GM18907 (cell line): ENCODE data around the gene EPB41L1.

Source experiments
- ATAC-seq: cut with Tn5 transposase; IDR thresholded peaks from one replicate; pipeline ENCODE4 v1.9.1; 2021; ENCODE audit warnings: mild to moderate bottlenecking, moderate library complexity; ENCODE audit not compliant: unreplicated experiment

Gene EPB41L1

GRCh38 chr20:36255445-36255844 is 100.9 kb downstream of the EPB41L1 start:
- no peak for ATAC-seq

- ATAC-seq, result no peak
Observed at GRCh38 chr20:36259177-36260061, 104.9 kb downstream of the EPB41L1 start.

DNA sequence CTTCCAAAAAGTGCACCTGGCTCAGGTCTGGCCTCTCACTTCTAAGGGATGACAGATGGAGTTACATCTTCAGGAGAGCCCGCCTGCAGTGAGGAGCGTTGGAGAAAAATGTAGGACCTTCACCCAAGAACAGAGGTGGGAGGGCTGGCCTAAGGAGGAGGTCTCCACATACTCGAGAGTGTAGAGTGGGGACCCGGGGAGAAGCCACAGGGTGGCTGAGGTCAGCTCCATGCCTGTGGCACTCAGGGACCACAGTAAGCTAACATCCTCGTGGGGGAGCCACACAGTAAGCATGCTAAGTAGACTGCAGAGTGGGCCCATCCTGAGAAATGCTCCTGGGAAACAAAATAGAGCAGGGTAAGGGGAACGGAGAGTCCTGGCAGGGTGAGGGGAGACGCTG is 105.8 kb downstream of the EPB41L1 start:
- ATAC-seq, result no peak

DNA sequence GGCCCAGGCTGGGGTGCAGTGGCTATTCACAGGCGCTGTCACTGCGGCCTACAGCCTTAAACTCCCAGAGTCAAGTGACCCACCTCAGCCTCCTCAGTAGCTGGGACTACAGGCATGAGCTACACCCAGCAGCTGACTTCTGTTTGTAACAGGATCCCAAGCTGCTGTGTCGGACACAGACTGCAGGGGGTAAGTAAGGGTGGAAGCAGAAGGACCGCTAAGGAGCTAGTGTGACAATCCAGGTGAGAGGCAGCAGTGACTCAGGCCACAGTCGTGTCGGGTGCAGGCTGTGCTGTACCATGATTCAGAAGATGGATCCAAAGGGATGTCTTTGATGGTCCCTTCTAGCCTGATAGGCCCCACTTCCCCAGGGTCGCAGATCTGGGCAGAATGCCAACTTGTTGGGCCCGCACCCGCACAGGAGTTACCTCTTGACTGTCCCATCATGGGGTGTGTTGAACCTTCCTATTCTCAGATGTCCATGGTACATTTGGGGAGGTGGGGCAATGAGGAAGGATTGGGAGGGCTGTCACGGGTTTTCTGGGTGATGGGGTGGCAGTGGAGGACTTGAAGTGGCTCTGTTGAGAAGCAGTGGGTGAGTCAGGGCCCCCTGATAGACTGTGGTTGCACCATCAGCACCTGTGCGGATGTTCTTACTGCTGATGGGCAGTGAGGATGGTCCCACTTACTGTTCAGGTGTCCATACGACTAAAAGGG is 107.0 kb downstream of the EPB41L1 start:
- ATAC-seq, result no peak

DNA sequence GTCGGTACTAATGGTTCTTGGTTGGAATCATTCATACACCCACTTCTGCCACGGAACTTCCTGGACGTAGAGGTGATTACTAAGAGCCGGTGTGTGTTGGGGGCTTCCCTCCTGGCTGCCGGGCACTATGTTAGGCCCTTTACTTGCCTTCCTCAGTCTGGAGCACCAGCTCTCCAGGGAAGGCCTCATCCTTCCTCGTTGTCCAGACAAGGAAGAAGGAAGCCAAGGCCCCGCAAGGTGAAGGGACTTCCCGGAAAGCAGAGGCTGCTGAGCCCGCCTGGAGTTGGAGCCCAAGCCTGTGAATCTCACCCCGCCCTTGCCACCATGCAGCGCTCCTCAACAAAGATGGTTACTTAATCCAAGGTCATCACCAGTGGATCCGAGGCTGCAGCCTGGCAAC is 107.9 kb downstream of the EPB41L1 start:
- ATAC-seq, result no peak

DNA sequence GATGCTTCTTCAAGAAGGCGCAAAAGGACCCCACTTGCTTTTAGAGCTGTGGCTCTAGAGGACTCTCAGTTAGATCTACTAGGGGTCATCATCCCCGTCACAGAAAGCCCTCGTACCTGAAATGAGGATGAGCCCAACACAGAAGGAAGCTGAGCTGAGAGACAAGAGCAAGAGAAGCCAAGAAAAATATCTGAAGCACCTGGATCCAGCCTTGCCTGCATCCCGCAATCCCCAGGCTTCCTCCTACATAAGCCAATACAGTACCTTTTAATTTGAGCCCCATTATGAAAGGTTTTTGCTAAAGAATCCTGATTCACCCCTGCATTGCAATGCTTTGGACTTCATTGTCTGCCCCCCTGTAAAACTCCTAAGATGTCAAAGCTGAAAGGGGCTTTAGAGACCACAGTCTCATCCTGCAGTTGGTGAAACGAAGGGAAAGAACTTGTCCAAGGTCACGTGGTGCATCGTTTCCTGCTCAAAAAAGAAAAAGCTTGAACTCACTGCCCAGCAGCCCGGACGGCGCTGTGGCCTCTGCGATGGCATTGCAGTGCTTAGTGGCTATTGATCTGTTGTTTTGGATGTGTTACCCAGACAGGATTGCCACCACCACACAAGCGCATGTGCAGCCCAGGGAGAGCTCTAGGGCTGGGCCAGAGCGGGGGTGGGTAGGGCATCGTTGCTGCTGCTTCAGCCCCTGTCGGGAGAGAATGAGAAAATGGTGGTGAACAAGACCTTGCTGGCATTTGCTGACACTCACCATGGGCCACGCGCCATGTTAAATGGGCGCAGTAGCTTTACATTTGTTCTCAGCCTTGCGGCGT is 110.1 kb downstream of the EPB41L1 start:
- ATAC-seq, result no peak

DNA sequence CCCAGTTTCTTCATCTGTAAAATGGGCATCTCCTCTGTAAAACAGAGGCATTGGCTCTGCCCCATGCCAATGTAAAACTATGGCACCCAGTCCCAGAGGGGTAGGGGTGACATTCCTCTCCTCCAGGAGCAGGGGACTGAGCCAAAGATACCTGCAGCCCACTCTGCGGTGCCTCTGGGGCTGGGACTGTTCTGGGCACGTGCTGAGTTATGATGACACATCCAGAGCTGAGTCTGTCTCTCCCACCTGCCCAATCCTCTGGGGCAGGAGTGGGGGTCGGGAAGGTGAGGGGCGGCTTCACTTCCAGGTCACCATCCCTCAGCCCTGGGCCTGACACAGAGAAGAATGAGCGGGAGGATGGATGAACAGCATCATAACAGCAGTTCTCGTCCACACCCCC is 111.6 kb downstream of the EPB41L1 start:
- ATAC-seq, result no peak

DNA sequence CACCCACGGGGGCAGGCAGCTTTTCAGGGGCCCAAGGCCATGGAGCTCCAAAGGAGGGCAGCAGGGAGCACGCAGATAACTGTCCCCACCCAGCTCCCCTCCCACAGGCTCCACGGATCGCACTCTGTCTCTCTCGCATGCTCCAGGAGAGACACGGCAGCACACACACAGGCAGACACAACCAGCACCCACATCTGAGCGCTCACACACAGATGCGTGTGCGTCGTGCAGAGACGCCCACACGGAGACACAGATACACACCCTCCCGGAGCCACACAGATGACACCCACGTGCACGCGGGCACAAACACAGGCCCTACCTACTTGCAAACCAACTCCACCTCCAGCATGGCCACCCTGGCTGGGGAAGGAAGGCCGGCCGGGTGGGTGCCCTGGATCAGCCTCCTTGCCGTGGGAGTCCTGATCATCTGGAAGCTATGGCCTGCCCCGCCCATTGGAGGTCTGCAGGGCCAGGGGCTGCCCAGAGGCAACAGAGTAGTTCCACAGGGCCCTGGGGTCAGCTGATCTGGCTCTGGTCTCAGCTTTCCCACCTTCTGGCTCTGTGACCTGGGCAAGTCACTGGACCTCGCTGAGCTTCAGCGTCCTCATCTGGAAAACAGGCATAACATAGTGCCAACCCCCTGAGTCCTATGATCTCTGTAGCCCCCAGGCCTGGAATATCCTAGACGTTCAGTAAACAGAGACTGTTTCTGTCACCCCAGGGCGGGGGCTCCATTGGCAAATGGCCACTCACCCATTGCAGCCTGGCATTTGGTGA is 113.3 kb downstream of the EPB41L1 start:
- no peak for ATAC-seq

DNA sequence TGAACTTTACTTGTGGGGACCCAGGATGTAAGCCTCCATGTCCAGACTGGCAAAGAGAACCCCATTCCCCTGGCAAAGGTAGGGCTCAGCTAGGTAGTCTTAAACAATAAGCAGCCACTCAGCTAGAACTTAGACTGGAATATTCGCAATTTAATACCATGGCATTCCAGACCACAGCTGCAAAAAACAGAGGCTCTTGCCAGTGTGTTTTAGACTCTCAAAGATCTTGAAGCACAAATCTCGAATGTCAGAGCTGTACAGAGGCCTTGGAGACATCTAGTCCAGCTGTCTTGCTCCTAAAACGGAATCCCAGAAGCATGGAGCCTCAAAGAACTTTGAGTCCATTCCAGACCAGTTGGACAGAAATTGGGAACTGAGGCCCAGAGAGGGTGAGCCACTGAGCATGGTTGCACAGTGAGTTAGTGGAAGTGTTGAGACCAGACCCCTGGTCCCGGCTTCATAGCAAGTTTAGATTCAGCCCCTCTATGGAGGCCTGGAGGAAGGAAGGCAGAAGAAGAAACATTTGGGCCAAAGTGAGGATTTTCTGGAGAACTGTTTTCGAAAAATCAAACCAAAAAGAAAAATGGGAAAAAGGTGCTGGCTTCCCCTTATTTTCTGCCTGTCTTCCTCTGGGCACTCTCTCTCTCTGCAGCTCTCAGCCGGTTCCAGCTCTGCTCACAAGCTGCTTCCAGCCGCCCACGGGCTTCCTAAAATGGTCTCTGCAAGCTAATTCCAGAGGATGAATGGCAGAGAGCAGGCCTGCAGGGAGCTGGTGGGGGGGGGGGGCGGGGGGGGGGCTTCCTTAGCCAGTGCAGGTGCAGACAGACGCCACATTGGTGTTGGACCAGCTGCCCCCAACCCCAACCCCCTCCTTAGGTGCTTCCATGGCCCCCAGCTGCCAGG is 114.2 kb downstream of the EPB41L1 start:
- ATAC-seq, result no peak

DNA sequence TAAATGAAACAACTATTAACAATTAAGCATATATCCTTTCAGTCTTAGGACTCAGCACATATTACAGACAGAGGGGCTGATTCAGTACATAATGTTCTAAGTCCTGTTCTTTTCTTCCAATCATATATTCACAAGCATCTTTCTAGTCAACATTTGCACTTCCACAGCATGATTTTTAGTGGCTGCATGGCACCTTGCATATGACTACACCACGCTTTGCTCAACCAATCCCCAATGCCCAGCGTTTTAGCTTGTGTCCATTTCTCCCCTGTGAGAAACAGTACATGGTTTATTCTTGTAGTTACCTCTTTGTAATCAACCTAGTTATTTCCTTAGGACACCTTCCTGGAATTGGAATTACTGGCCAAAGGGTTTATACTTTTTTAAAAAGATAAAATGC is 115.0 kb downstream of the EPB41L1 start:
- no peak for ATAC-seq

- ATAC-seq, result no peak
Observed at GRCh38 chr20:36270744-36271638, 116.5 kb downstream of the EPB41L1 start.

DNA sequence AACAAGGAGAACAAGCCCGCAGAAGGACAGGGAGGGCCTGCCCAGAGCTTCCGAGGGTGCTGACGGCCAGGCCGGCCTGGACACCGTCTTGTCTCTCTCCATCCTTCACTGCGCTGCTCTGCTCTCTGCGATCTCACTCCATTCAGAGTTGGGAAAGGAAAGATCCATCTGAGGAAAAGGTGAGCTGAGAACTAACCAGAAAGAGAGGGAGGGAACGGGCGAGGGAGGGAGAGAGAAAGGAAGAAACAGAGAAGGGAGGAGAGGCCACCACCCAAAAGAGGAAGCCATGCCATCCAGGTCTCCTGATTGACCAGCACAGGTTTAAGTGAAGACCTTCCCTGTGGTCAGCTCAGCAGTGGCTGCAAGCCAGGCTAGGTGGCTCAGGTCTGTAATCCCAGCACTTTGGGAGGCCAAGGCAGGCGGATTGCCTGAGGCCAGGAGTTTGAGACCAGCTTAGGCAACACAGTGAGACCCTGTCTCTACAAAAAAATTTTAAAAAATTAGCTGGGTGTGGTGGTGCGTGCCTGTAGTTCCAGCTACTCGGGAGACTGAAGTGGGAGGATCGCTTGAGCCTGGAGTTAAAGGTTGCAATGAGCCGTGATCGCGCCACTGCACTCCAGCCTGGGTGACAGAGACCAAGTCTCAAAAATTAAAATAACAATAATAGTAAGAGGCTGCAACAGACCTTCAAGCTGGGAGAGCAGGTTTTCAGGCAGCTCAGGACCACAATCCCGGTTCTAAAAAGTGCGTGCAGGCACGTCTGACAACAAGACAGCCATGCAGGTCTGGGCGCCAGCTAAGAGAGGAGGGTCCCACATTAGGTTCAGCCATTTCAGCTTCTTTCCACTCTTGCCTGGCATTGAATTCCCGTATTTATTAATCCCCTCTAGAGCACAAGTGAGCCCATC is 117.4 kb downstream of the EPB41L1 start:
- ATAC-seq, result no peak

GRCh38 chr20:36272547-36273220 is 118.1 kb downstream of the EPB41L1 start:
- no peak for ATAC-seq

DNA sequence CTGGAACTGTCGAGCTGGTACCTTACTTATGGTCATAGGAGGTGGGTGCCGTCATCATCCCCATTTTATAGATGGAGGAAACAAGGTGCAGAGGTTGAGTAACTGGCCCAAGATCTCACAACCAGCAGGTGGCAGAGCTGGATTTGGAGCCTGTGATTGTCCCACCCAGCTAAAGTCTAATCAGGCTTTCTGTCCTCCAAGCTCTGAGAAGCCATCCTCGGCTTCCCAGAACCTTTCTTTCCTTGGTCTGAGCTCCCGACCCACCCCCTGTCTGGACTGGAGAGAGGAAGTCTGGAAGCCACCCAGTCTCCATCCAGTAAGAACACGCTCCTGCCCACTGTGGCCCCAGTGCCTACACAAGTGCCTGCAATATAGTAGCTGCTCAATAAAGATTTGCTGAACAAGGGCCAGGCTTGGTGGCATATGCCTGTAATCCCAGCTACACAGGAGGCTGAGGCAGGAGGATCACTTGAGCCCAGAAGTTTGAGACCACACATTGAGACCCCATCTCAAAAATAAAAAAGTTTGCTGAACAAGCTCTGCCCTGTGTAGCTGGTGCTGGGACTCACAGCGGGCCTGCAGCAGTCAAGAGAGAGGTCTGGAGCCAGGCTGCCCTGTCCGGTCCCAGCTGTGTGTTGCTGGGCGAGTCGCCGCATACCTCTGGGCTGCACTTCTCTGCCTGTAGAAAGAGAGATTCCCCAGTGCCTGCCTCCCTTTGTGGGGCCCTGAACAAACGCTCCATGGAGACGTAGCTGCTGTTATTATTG is 119.1 kb downstream of the EPB41L1 start:
- ATAC-seq, result no peak

DNA sequence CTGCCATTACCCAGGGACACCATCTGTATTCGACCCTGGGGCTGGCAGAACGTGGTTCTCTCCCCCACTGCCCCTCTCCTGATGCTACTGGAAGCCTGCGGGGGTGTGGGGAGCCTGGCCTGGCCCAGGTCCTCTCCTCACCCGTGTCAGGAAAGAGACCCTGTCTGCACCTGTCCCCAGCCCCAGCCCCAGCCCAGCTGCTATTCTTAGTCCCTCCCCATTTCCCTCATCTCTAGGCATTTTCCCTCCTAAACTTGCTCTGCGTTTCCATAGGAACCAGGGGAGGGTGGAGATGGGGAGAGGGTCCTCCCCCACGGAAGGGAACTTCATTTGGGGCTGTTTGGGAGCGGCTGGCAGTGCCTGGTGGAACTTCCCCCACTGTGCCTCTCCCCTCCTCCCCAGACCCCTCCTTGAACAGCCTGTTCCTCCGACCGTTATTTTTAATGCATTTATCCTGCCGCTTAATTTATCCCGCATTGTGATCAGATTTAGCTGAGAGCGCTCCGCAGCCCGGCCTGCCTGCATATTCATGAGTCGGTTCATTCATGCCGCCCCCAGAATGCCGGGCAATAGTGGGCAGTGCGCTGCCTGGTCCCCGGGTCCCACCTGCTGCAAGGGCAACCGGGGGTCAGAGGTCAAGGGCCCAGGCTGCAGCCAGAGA is 119.8 kb downstream of the EPB41L1 start:
- no peak for ATAC-seq

- no peak for ATAC-seq
Observed at GRCh38 chr20:36275011-36275410, 120.5 kb downstream of the EPB41L1 start.
